ENCODE results near the gene PNPLA5.

Gene PNPLA5

GRCh38 chr22:43840851-43841250 lies 51.0 kb downstream of the PNPLA5 start:
- WGBS (ENCODE audit: extremely low coverage, insufficient coverage, low lambda C conversion rate) = no CpG with 5 or more reads among the region's 16 CpGs
- Histone ChIP-seq H3K18ac (ENCODE audit: low read length) (no peak overlapping the region), H3K4me1 (ENCODE audit: control insufficient read depth, low read depth, low read length) (no peaks in the 10 kb centered on the region), H3K4me2 (ENCODE audit: low read length) (no peak overlapping the region), H3K4ac (ENCODE audit: low read depth, low read length) (no peak overlapping the region), H3K36me3 (ENCODE audit: control insufficient read depth, insufficient read depth, low read length) (no peaks in the 10 kb centered on the region), H2AK5ac (ENCODE audit: low read length) (no peak overlapping the region), H4K8ac (ENCODE audit: low read depth, low read length) (no peak overlapping the region), H3K27me3 (ENCODE audit: insufficient read depth, low read length, poor library complexity) (no peaks in the 10 kb centered on the region), H3K23ac (ENCODE audit: low read length) (no peak overlapping the region), H2BK15ac (replicated peaks; ENCODE audit: low read depth) (no peak overlapping the region), H4K5ac (ENCODE audit: low read length) (no peak overlapping the region), H3K56ac (ENCODE audit: low read length) (no peak overlapping the region), H3K27ac (ENCODE audit: low read depth, low read length) (no peak overlapping the region), H3K9ac (ENCODE audit: low read length) (no peak overlapping the region), H3K4me3 (ENCODE audit: low read length) (no peak overlapping the region), H2BK120ac (ENCODE audit: low read depth, low read length) (no peak overlapping the region), H2BK5ac (ENCODE audit: low read length) (no peak overlapping the region), H3K79me1 (ENCODE audit: low read length) (peaks cover 9% of the 10 kb centered on the region), H3K79me2 (ENCODE audit: control insufficient read depth, insufficient read depth, low read length) (peaks cover 2% of the 10 kb centered on the region)
- DNase-seq = no peak

- Histone ChIP-seq H3K4me1 (ENCODE audit: control insufficient read depth, low read depth, low read length) (no peaks in the 10 kb centered on the region), H3K9ac (ENCODE audit: low read length) (no peak overlapping the region), H3K36me3 (ENCODE audit: control insufficient read depth, insufficient read depth, low read length) (no peaks in the 10 kb centered on the region), H3K27me3 (ENCODE audit: insufficient read depth, low read length, poor library complexity) (no peaks in the 10 kb centered on the region), H3K79me2 (ENCODE audit: control insufficient read depth, insufficient read depth, low read length) (peaks cover 2% of the 10 kb centered on the region), H3K23ac (ENCODE audit: low read length) (no peak overlapping the region), H3K27ac (ENCODE audit: low read depth, low read length) (no peak overlapping the region), H4K8ac (ENCODE audit: low read depth, low read length) (no peak overlapping the region), H2BK15ac (replicated peaks; ENCODE audit: low read depth) (no peak overlapping the region), H3K4me2 (ENCODE audit: low read length) (no peak overlapping the region), H2AK5ac (ENCODE audit: low read length) (no peak overlapping the region), H3K4me3 (ENCODE audit: low read length) (no peak overlapping the region), H3K56ac (ENCODE audit: low read length) (no peak overlapping the region), H3K18ac (ENCODE audit: low read length) (no peak overlapping the region), H3K4ac (ENCODE audit: low read depth, low read length) (no peak overlapping the region), H4K5ac (ENCODE audit: low read length) (no peak overlapping the region), H3K79me1 (ENCODE audit: low read length) (peaks cover 5% of the 10 kb centered on the region), H2BK5ac (ENCODE audit: low read length) (no peak overlapping the region), H2BK120ac (ENCODE audit: low read depth, low read length) (no peak overlapping the region)
- no CpG with 5 or more reads among the region's 13 CpGs for WGBS (ENCODE audit: extremely low coverage, insufficient coverage, low lambda C conversion rate)
- no peak for DNase-seq
These were observed 51.4 kb downstream of the PNPLA5 start for GRCh38 chr22:43840431-43840830.

DNA sequence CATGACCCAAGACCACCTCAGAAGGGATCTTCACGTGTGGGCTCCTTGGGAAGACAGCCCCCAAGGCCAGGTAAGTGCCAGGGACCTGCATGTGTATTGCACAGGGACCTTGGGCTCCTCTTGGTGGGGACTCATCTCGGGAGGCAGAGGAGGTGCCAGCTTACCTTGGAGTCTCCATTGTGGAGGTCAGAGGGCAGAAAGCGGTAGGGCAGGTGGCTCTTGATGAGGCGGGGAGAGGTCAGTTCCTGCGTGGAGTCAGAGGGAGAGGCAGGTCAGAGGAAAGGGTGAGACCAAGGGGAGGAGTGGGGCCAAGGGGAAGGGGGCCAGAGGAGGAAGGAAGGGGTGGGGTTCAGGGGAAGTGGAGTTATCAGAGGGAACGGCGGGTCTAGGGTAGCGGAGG lies 52.0 kb downstream of the PNPLA5 start:
- no peak overlapping the region for H3K27ac ChIP-seq (ENCODE audit: low read depth, low read length)
- H2BK15ac ChIP-seq (replicated peaks; ENCODE audit: low read depth) = no peak overlapping the region
- H3K56ac ChIP-seq (ENCODE audit: low read length) = no peak overlapping the region
- no peak overlapping the region for H3K9ac ChIP-seq (ENCODE audit: low read length)
- no peak overlapping the region for H3K23ac ChIP-seq (ENCODE audit: low read length)
- H2BK120ac ChIP-seq (ENCODE audit: low read depth, low read length) = no peak overlapping the region
- H3K4me2 ChIP-seq (ENCODE audit: low read length) = no peak overlapping the region
- H3K27me3 ChIP-seq (ENCODE audit: insufficient read depth, low read length, poor library complexity) = no peaks in the 10 kb centered on the region
- no peak overlapping the region for H4K8ac ChIP-seq (ENCODE audit: low read depth, low read length)
- no peak for DNase-seq
- H3K4me3 ChIP-seq (ENCODE audit: low read length) = no peak overlapping the region
- H2AK5ac ChIP-seq (ENCODE audit: low read length) = no peak overlapping the region
- no peak overlapping the region for H4K5ac ChIP-seq (ENCODE audit: low read length)
- peaks cover 5% of the 10 kb centered on the region for H3K79me1 ChIP-seq (ENCODE audit: low read length)
- H3K4me1 ChIP-seq (ENCODE audit: control insufficient read depth, low read depth, low read length) = no peaks in the 10 kb centered on the region
- no CpG with 5 or more reads among the region's 8 CpGs for WGBS (ENCODE audit: extremely low coverage, insufficient coverage, low lambda C conversion rate)
- no peak overlapping the region for H3K18ac ChIP-seq (ENCODE audit: low read length)
- H3K79me2 ChIP-seq (ENCODE audit: control insufficient read depth, insufficient read depth, low read length) = peaks cover 2% of the 10 kb centered on the region
- no peak overlapping the region for H3K4ac ChIP-seq (ENCODE audit: low read depth, low read length)
- H3K36me3 ChIP-seq (ENCODE audit: control insufficient read depth, insufficient read depth, low read length) = no peaks in the 10 kb centered on the region
- H2BK5ac ChIP-seq (ENCODE audit: low read length) = no peak overlapping the region

GRCh38 chr22:43838571-43839307 lies 53.1 kb downstream of the PNPLA5 start:
- no peak overlapping the region for H4K5ac ChIP-seq (ENCODE audit: low read length)
- H3K56ac ChIP-seq (ENCODE audit: low read length) = no peak overlapping the region
- H3K4me3 ChIP-seq (ENCODE audit: low read length) = no peak overlapping the region
- no peak overlapping the region for H3K23ac ChIP-seq (ENCODE audit: low read length)
- no peak overlapping the region for H3K9ac ChIP-seq (ENCODE audit: low read length)
- H4K8ac ChIP-seq (ENCODE audit: low read depth, low read length) = no peak overlapping the region
- no peak overlapping the region for H2BK15ac ChIP-seq (replicated peaks; ENCODE audit: low read depth)
- H3K4ac ChIP-seq (ENCODE audit: low read depth, low read length) = no peak overlapping the region
- no peak for DNase-seq
- no peaks in the 10 kb centered on the region for H3K27me3 ChIP-seq (ENCODE audit: insufficient read depth, low read length, poor library complexity)
- H3K79me1 ChIP-seq (ENCODE audit: low read length) = peaks cover 1% of the 10 kb centered on the region
- no peaks in the 10 kb centered on the region for H3K36me3 ChIP-seq (ENCODE audit: control insufficient read depth, insufficient read depth, low read length)
- no peak overlapping the region for H3K18ac ChIP-seq (ENCODE audit: low read length)
- H3K4me2 ChIP-seq (ENCODE audit: low read length) = no peak overlapping the region
- WGBS (ENCODE audit: extremely low coverage, insufficient coverage, low lambda C conversion rate) = no CpG with 5 or more reads among the region's 25 CpGs
- H3K79me2 ChIP-seq (ENCODE audit: control insufficient read depth, insufficient read depth, low read length) = no peaks in the 10 kb centered on the region
- H2AK5ac ChIP-seq (ENCODE audit: low read length) = no peak overlapping the region
- no peaks in the 10 kb centered on the region for H3K4me1 ChIP-seq (ENCODE audit: control insufficient read depth, low read depth, low read length)
- no peak overlapping the region for H2BK5ac ChIP-seq (ENCODE audit: low read length)
- H2BK120ac ChIP-seq (ENCODE audit: low read depth, low read length) = no peak overlapping the region
- no peak overlapping the region for H3K27ac ChIP-seq (ENCODE audit: low read depth, low read length)

DNA sequence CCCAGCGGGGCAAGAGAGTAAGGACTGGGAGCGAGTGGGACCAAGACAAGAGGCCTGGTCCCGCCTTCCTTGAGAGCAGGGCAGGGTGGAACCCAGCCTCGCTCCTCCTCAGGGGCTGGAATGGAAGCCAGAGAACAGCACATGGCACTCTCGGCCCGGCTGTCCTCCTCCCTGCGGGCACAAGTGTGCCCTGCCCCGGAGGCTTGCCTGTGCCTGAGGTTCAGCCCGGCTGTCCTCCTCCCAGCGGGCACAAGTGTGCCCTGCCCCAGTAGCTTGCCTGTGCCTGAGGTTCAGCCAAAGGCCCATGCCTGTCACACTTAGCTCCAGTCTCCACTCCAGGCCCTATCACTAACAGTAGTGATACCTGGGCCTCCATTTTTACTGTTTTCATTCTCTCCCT lies 53.7 kb downstream of the PNPLA5 start:
- Histone ChIP-seq H2AK5ac (ENCODE audit: low read length) (no peak overlapping the region), H3K4me1 (ENCODE audit: control insufficient read depth, low read depth, low read length) (no peaks in the 10 kb centered on the region), H3K79me1 (ENCODE audit: low read length) (peaks cover 1% of the 10 kb centered on the region), H2BK15ac (replicated peaks; ENCODE audit: low read depth) (no peak overlapping the region), H4K8ac (ENCODE audit: low read depth, low read length) (no peak overlapping the region), H3K4me2 (ENCODE audit: low read length) (no peak overlapping the region), H4K5ac (ENCODE audit: low read length) (no peak overlapping the region), H3K9ac (ENCODE audit: low read length) (no peak overlapping the region), H3K56ac (ENCODE audit: low read length) (no peak overlapping the region), H3K36me3 (ENCODE audit: control insufficient read depth, insufficient read depth, low read length) (no peaks in the 10 kb centered on the region), H3K4ac (ENCODE audit: low read depth, low read length) (no peak overlapping the region), H2BK120ac (ENCODE audit: low read depth, low read length) (no peak overlapping the region), H3K27me3 (ENCODE audit: insufficient read depth, low read length, poor library complexity) (no peaks in the 10 kb centered on the region), H3K18ac (ENCODE audit: low read length) (no peak overlapping the region), H3K79me2 (ENCODE audit: control insufficient read depth, insufficient read depth, low read length) (no peaks in the 10 kb centered on the region), H3K23ac (ENCODE audit: low read length) (no peak overlapping the region), H3K4me3 (ENCODE audit: low read length) (no peak overlapping the region), H2BK5ac (ENCODE audit: low read length) (no peak overlapping the region), H3K27ac (ENCODE audit: low read depth, low read length) (no peak overlapping the region)
- DNase-seq = no peak
- WGBS (ENCODE audit: extremely low coverage, insufficient coverage, low lambda C conversion rate) = no CpG with 5 or more reads among the region's 10 CpGs

- Histone ChIP-seq H3K4me1 (ENCODE audit: control insufficient read depth, low read depth, low read length) (no peaks in the 10 kb centered on the region), H3K27me3 (ENCODE audit: insufficient read depth, low read length, poor library complexity) (no peaks in the 10 kb centered on the region), H3K79me1 (ENCODE audit: low read length) (peaks cover 1% of the 10 kb centered on the region), H3K79me2 (ENCODE audit: control insufficient read depth, insufficient read depth, low read length) (no peaks in the 10 kb centered on the region), H2BK15ac (replicated peaks; ENCODE audit: low read depth) (no peak overlapping the region), H3K23ac (ENCODE audit: low read length) (no peak overlapping the region), H3K4me3 (ENCODE audit: low read length) (no peak overlapping the region), H4K8ac (ENCODE audit: low read depth, low read length) (no peak overlapping the region), H3K4ac (ENCODE audit: low read depth, low read length) (no peak overlapping the region), H3K4me2 (ENCODE audit: low read length) (no peak overlapping the region), H2AK5ac (ENCODE audit: low read length) (no peak overlapping the region), H3K18ac (ENCODE audit: low read length) (no peak overlapping the region), H3K56ac (ENCODE audit: low read length) (no peak overlapping the region), H4K5ac (ENCODE audit: low read length) (no peak overlapping the region), H3K36me3 (ENCODE audit: control insufficient read depth, insufficient read depth, low read length) (no peaks in the 10 kb centered on the region), H2BK120ac (ENCODE audit: low read depth, low read length) (no peak overlapping the region), H3K9ac (ENCODE audit: low read length) (no peak overlapping the region), H2BK5ac (ENCODE audit: low read length) (no peak overlapping the region), H3K27ac (ENCODE audit: low read depth, low read length) (no peak overlapping the region)
- no CpG with 5 or more reads among the region's 9 CpGs for WGBS (ENCODE audit: extremely low coverage, insufficient coverage, low lambda C conversion rate)
- DNase-seq = no peak
These were observed 54.1 kb downstream of the PNPLA5 start for GRCh38 chr22:43837666-43838065.
